Activated CD8-positive, alpha-beta memory T cell treated with anti-CD3 and anti-CD28 coated beads for 36 hours (primary cell): ENCODE measurements around the gene HMGCS1. TPM values are rescaled to one million over a fixed set of nuclear protein-coding genes. Genes with fewer than 3 reads are reported as not detected.
"Not testable (repeated sequence)": the region's sequence is repeated elsewhere in the genome, so short reads cannot be mapped to it uniquely, and the experiment has no call there.

Source experiments
- CTCF ChIA-PET: fragments of 350-600 bp; sonication (Branson Sonifier 250); formaldehyde crosslinking; loops from one replicate; lab custom pipeline; 2021; ENCODE audit warnings: antibody characterized with exemption; lab: Charles Lee
- POLR2A ChIA-PET: fragments of 350-600 bp; sonication (Branson Sonifier 250); formaldehyde crosslinking; loops from one replicate; lab custom pipeline; 2021; ENCODE audit warnings: antibody characterized with exemption; lab: Charles Lee
- total RNA-seq, 2 experiments: library from RNA; stranded (reverse); gene quantifications; one replicate each; pipeline ENCODE4 v1.2.3, GENCODE V29; 2021

Gene HMGCS1
- total RNA-seq = 10 to 100 TPM; 91.4 to 93.3 TPM

GRCh38 chr5:43313035-43313853 is at the start of gene HMGCS1:
HMGCS1 (minus strand) TSS chr5:43313412; CDS start chr5:43298965, 14,447 bp downstream.
- POLR2A ChIA-PET = interaction anchor here (0.5 to 2.9 kb wide), 9 partner anchors 10 to 363 kb away, joined by 3 to 36 read pairs (median 5); partner anchors contain the start of genes NIM1K, TMEM267 and ZNF131
- CTCF ChIA-PET = interaction anchor here (1.0 to 1.6 kb wide), 6 partner anchors 9 to 207 kb away, joined by 3 to 8 read pairs (median 4); partner anchors contain the start of gene TMEM267

GRCh38 chr5:43358726-43359125 is 45.5 kb upstream of the HMGCS1 start:
- POLR2A ChIA-PET = no interaction called here
- CTCF ChIA-PET = no interaction called here

GRCh38 chr5:43358301-43358700 is 45.1 kb upstream of the HMGCS1 start:
- ChIA-PET CTCF (no interaction called here), POLR2A (no interaction called here)

- CTCF ChIA-PET = no interaction called here
- POLR2A ChIA-PET = no interaction called here
Measured at GRCh38 chr5:43357878-43358281, 44.7 kb upstream of the HMGCS1 start.

GRCh38 chr5:43357067-43357466 is 43.9 kb upstream of the HMGCS1 start:
- POLR2A ChIA-PET = no interaction called here
- CTCF ChIA-PET = no interaction called here

- ChIA-PET CTCF (no interaction called here), POLR2A (no interaction called here)
Measured at GRCh38 chr5:43354774-43355173, 41.6 kb upstream of the HMGCS1 start.

- CTCF ChIA-PET = no interaction called here
- POLR2A ChIA-PET = no interaction called here
Measured at GRCh38 chr5:43353668-43354067, 40.5 kb upstream of the HMGCS1 start.

GRCh38 chr5:43352915-43353314 is 39.7 kb upstream of the HMGCS1 start:
- POLR2A ChIA-PET = no interaction called here
- CTCF ChIA-PET = no interaction called here

GRCh38 chr5:43352131-43352530 is 38.9 kb upstream of the HMGCS1 start:
- ChIA-PET CTCF (no interaction called here), POLR2A (no interaction called here)

GRCh38 chr5:43348861-43349363 is 35.7 kb upstream of the HMGCS1 start:
- CTCF ChIA-PET = no interaction called here
- POLR2A ChIA-PET = no interaction called here

GRCh38 chr5:43348207-43348606 is 35.0 kb upstream of the HMGCS1 start:
- CTCF ChIA-PET = no interaction called here
- POLR2A ChIA-PET = no interaction called here

- CTCF ChIA-PET = no interaction called here
- POLR2A ChIA-PET = no interaction called here
Measured at GRCh38 chr5:43338862-43339261, 25.6 kb upstream of the HMGCS1 start.

- ChIA-PET CTCF (no interaction called here), POLR2A (no interaction called here)
Measured at GRCh38 chr5:43336159-43336558, 22.9 kb upstream of the HMGCS1 start.

GRCh38 chr5:43335681-43336080 is 22.5 kb upstream of the HMGCS1 start:
- CTCF ChIA-PET = no interaction called here
- POLR2A ChIA-PET = no interaction called here

- ChIA-PET POLR2A (no interaction called here), CTCF (no interaction called here)
Measured at GRCh38 chr5:43332401-43332800, 19.2 kb upstream of the HMGCS1 start.

- CTCF ChIA-PET = interaction anchor here (0.6 kb wide), 1 partner anchor 121 kb away, joined by 3 read pairs; no protein-coding TSS in a partner anchor
- POLR2A ChIA-PET = not testable (repeated sequence)
Measured at GRCh38 chr5:43325624-43326023, 12.4 kb upstream of the HMGCS1 start.

- POLR2A ChIA-PET, CTCF ChIA-PET: not testable (repeated sequence)
Measured at GRCh38 chr5:43323488-43323887, 10.3 kb upstream of the HMGCS1 start.

GRCh38 chr5:43320846-43321245 is 7.6 kb upstream of the HMGCS1 start:
- ChIA-PET POLR2A (no interaction called here), CTCF (no interaction called here)

- ChIA-PET POLR2A (no interaction called here), CTCF (interaction anchor here (0.9 to 1.0 kb wide), 2 partner anchors 73 to 210 kb away, joined by 4 read pairs; no protein-coding TSS in a partner anchor)
Measured at GRCh38 chr5:43316421-43316820, 3.2 kb upstream of the HMGCS1 start.

- POLR2A ChIA-PET = interaction anchor here (0.7 to 1.1 kb wide), 4 partner anchors 16 to 322 kb away, joined by 3 to 5 read pairs (median 4); partner anchors contain the start of gene TMEM267
- CTCF ChIA-PET = interaction anchor here (0.6 to 1.0 kb wide), 5 partner anchors 74 to 237 kb away, joined by 3 to 4 read pairs (median 3); partner anchors contain the start of genes TMEM267 and ZNF131
Measured at GRCh38 chr5:43315682-43316081, 2.5 kb upstream of the HMGCS1 start.
